SKM-1 treated with dmso at 0.1 percent for 144 hours (cell line): ENCODE data around the gene SMIM35.
A peak's percentile ranks its signal among the peaks of the same experiment; 100 is the strongest.
"Not testable (repeated sequence)": the region's sequence is repeated elsewhere in the genome, so short reads cannot be mapped to it uniquely, and the experiment has no call there.

ENCODE experiments used
- DNase-seq: peaks from one replicate; lab custom pipeline; 2025; ENCODE audit not compliant: unreplicated experiment; lab: John Stamatoyannopoulos, UW

The SMIM35 gene

GRCh38 chr11:118042796-118043195, 44.0 kb downstream of the SMIM35 start:
- DNase-seq: no peak

- no peak for DNase-seq
Observed at GRCh38 chr11:118042141-118042540, 44.6 kb downstream of the SMIM35 start.

GRCh38 chr11:118033443-118033842, 53.3 kb downstream of the SMIM35 start:
- DNase-seq: no peak

GRCh38 chr11:118028626-118029025, 58.1 kb downstream of the SMIM35 start:
- no peak for DNase-seq

- no peak for DNase-seq
Observed at GRCh38 chr11:118027694-118028093, 59.1 kb downstream of the SMIM35 start.

- DNase-seq: no peak
Observed at GRCh38 chr11:118021146-118021545, 65.6 kb downstream of the SMIM35 start.

- DNase-seq: no peak
Observed at GRCh38 chr11:118018401-118018800, 68.4 kb downstream of the SMIM35 start.

GRCh38 chr11:118017631-118018315, 69.0 kb downstream of the SMIM35 start:
- DNase-seq: no peak

DNA sequence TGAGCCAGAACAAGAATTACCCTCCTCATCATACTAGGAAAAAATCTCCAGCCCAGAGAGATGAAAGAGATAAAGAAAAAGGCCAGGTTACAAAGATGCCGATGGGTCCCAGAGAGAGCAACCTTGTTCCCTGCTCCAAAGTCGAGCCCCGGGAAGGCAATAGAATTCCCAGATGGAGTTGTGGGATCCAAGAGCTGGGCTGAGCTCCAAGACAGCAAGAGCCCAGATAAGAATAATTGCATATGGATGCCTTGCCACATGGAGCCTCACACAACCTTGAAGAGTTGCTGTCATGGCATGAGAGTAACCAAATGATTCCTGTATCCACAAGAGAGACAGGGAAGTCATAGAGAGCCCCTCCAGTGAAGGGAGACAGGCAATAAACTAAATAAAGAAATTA, 69.7 kb downstream of the SMIM35 start:
- DNase-seq: no peak

DNA sequence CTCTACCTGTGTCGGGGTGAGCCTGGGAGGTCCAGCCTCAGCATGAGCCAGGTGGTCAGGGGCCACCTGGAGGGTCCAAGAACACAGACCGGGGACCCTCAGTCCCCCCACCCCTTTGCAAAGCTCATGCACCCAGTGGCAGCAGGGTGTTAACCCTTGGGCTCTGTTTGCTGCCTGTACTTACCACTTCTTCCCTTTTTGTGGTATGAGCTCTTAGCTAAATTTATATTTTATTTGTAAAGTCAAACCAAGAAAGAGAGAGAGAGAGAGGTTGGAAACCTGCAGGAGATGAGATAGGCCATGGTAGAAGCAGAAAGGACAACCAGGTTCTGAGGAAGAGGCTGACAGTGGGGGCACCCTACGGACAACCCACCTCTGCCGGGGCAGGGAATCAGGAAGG, 70.7 kb downstream of the SMIM35 start:
- DNase-seq: no peak

DNA sequence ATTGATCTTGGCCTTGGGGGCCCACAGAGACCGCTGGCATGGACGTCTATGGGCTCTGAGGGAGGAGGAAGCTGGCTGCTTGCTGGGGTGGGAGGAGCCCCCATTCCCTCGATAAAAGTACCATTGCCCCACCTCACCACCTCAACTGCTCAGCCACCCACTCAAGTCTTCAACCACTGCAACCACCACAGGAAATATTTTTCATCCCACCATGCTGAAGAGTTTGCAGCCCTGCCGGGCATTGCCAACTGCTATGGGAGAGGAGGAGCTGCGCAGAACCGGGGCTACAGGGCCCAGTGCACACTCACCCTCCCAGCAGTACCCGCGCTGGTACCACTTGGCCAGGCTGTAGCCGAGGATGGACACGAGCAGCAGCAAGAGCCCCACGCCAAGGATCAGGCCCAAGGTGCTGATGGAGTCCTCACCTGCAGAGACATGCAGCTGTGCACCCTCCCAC, 71.3 kb downstream of the SMIM35 start:
- no peak for DNase-seq

DNA sequence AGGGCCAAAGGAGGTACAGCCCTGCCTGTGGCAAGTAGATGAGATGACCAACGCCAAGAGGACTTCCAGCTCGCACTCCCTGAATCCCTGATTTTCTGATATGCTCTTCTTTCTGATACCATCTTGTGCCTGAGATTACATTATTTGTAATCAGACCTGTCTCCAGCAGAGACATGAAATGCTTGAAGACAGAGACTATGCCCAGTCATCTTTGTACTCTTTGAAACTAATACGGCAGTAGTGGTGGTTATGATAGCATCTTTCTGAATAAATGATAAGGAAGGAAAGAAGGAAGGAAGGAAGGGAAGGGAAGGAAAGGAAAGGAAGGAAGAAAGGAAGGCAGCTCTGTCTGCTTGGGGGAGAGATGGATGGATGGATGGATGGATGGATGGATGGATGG, 72.7 kb downstream of the SMIM35 start:
- DNase-seq: no peak

DNA sequence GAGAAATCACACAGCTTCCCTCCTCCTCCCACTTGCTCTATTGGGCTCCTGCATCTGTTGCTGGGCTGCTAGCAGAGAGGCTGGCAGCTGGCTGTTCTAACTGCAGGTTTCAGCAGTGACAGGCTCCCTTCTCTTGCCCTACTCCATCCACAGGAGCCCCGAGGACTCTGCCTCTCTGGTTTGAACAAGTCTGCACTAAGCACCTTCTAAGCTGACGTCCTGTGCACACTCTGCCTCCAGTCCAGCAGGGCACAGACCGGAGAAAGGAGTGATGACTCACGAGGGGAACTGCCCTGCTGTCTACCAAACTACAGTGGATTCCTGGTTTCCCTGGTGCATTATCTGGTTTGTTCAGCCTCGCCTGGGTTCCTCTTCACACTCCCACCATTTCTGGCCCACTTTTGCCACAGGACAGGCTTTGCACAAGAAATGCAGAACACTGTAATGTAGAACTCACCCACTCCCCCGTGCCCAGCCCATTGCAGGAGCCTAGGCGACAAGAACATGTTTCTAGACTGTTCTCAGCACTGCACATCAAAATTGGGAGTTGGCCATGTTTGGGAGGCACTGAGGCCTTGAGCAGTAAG, 74.6 kb downstream of the SMIM35 start:
- peak; percentile 86 for DNase-seq

DNA sequence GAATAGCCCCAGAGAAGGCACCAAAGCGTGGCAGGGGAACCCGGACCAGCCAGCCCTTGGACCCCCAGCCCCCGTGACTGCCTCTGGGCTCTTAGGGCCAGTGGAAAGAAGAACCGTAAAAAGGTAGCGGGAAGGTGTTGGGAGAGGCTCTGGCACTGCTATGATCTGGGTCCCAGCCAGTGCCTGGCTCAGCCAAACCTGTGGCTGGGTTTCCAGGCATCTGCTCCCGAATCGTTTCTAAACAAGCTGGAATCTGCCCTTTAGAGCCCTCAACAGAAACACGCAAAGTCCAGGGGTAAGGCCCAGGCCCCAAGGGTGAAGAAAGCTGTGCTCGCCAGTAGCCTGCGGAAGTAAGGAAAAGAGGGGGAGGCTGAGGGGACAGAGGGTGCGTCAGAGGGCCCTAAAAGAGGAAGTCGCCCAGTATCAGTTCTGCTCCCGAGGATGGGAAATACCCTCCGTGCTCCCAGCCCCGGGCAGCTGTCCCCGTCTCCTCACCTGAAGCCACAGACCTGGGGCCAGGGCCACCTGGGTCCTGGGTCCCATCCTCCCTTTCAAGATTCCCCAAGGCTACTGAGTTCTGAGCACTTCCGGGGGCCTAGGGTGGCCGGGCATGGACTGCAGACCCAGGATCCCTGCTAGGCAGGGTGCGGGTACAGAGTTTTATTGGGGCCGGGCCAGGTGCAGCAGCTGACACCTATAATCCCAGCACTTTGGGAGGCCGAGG, 75.9 kb downstream of the SMIM35 start:
- peak; percentile 96 for DNase-seq

DNA sequence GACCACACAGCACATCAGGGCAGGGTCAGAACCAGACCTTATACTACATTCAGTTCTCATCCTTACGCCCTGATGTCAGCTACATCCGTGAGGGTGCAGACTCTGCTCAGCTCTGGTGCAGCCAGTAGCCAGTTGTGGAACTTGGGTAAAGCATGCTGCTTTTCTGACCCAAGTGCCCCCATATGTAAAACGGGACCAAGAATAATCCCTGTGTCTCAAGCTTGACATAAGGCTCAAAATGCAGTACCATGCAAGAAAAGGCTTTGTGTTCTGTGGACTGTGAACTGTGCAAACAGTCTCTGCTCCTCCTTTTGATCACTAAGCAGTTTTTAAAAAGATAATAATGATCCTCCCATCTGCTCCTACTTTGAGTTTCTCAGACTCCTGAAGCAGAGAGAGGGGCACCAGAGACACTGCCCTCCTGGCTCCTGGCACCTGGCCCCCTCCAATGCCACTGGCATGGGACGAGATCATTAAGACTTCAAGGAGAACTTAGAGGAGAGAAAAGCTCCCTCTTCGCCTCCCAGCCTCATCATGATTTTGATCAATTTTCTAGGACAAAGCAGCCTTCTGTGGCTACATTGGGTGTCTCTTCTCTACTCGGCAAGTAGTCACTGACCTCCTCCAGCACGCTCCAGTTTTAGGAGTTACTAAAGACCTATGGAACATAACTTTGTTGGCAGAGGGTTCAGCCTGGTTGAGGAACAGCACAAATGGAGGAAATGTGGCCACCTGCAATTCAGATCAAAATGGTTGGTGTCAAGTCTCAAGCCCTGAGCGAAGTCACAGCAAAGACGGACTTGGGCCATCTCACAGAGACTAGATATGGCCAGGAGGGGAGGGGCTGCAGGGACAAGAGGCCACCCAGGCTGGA, 76.7 kb downstream of the SMIM35 start:
- DNase-seq: no peak

DNA sequence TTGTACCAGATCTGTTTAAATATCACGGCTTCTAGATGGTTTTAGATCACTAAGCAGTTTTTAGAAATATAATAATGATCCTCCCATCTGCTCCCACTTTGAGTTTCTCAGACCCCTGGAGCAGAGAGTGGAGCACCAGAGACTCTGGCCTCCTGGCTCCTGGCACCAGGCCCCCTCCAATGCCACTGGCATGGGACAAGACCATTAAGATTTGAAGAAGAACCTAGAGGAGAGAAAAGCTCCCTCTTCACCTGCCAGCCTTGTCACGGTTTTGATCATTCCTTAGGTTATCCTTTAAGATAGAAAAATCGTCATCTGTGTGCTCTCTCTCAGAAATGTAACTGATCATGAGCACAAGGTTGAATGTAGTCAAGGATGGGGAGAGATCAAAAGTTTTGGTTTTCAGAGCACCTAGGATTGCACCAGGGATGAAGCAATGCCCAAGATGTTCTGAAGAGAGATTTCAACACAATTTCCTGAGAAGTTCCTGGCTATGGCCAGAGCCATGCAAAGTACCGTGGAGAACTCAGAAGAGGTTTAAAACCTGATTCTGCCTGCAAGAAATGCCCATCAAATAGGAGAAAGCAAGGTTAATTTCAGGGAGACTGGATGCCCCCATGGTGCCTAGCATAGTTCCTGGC, 78.4 kb downstream of the SMIM35 start:
- DNase-seq: peak; percentile 66

- DNase-seq: not testable (repeated sequence)
Observed at GRCh38 chr11:118007563-118008270, 79.0 kb downstream of the SMIM35 start.

DNA sequence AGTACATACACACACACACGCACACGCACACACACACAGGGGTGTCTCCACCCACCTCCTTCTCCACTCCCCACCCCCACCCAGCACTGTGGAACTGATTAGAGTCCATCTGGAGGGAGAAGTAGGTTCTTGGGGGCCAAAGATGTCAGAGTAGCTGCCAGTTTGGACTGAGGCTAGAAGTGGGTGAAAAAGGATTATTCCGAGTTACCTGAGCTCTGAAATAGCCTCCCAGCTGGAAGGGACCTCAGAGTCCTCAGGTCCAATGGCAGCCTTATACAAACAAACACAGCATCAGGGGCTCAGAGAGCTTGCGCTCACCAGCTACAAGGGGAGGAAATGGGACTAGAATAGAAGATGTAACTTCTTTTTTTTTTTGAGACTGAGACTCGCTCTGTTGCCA, 79.7 kb downstream of the SMIM35 start:
- peak; percentile 30 for DNase-seq

DNA sequence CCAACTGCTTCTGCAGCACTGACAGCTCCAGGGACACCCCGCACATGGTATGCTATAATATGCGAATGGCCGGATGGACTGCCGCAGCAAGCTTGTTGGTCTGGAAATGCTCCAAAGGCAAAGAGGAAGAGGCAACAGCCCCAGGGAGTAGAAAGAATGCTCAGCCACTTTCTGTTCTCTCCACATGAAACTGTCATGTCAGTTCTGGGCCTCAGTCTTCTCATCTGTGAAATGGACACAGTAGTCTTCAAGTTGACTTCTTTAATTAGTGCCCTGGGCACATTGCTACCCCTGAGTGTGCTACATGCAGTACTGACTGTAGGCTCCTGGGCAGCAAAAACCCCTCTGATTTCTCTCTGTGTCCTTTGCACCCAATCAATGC, 80.6 kb downstream of the SMIM35 start:
- no peak for DNase-seq
